Pancreas (tissue), 10 donors: ENCODE data around the gene TRIM5. TPM values are rescaled to one million over a fixed set of nuclear protein-coding genes. Genes with fewer than 3 reads are reported as not detected.

Experiments used
- ATAC-seq, 4 donors: fragments of 200-7000 bp; cut with Tn5 transposase; one replicate each; pipeline versions ENCODE4 v1.8.0 to v1.9.1; 2020; ENCODE audit warnings: mild to moderate bottlenecking in 4 of 4, moderate library complexity in 4 of 4
- DNase-seq, 6 donors: peaks; one replicate each; pipeline ENCODE4 v3.0.0-alpha.2; 2020
- FAIRE-seq: peaks from 2 replicates; lab custom pipeline; 2012; peaks lifted over from hg19 to GRCh38; lab: Jason Lieb, UNC
- H3K27ac ChIP-seq, 4 donors: fragments of 200-600 bp; sonication (generic); 1 replicate in 3 of 4; 2 replicates in 1 of 4; pipeline versions ENCODE4 v1.5.0 to v1.8.0; 2020
- H3K27me3 ChIP-seq, 4 donors: fragments of 200-600 bp; one replicate each; pipeline ENCODE4 v1.8.0; 2021
- H3K36me3 ChIP-seq, 3 donors: fragments of 200-600 bp; sonication (generic) in 1 of 3; one replicate each; pipeline versions ENCODE4 v1.5.0 to v1.8.0; 2020 to 2021
- H3K4me1 ChIP-seq, 3 donors: fragments of 200-600 bp; one replicate each; pipeline ENCODE4 v1.8.0; 2021
- H3K4me3 ChIP-seq, 4 donors: fragments of 200-600 bp; sonication (generic) in 2 of 4; one replicate each; pipeline versions ENCODE4 v1.5.0 to v1.8.0; 2020 to 2021
- H3K9me3 ChIP-seq, 4 donors: fragments of 200-600 bp; one replicate each; pipeline ENCODE4 v1.8.0; 2021
- WGBS, 2 donors: extraction: QIAGEN DNeasy Blood & Tissue Kit; methylation state at CpG; one replicate each; pipeline ENCODE4 v1.1.7; 2013; 5-methylcytosine and 5-hydroxymethylcytosine counted together
- intact Hi-C, 3 donors: fragments of 100-400 bp; cut with DNase I; formaldehyde crosslinking; loops; one replicate each; pipeline versions ENCODE4 v1.11.1 to v1.14.2; 2022
- polyA plus RNA-seq, 2 donors: library from polyadenylated mRNA; stranded (reverse); fragments of 200-250 nt; gene quantifications; one replicate each; pipeline ENCODE4 v1.2.3, GENCODE V29; 2013
- total RNA-seq, 6 donors: library from RNA; stranded (reverse); fragmentation: NEBNext Ultra II Directional in 4 of 6; extraction: Animal tissue kit (Norgen Biotek cat#: 25700) in 4 of 6; gene quantifications; one replicate each; pipeline versions ENCODE4 v1.2.1 to v1.2.4, GENCODE V29; 2021 to 2023
- TF ChIP-seq, protein P1 (sequence below), 4 donors: fragments of 200-600 bp; sonication (generic) in 3 of 4; IDR thresholded peaks; one replicate each; pipeline versions ENCODE4 v1.5.0 to v1.8.0; 2021; ENCODE audit warnings: antibody characterized with exemption in 4 of 4
- donor health status: healthy with polysubstance abuse.
- donor health status: DM: no; HTN: no; CAD: no; lungs with moderate emphysema.
- donor health status: DM: no; HTN: no; CAD: no.
- donor health status: control.
- donor health status: control.
- donor health status: Bipolar disorder and iron deficiency.
- donor health status: DM: yes; HTN: yes; CAD: no.
- donor health status: DM: no; HTN: no; CAD: no.
- donor health status: DM: no; HTN: no; CAD: no.
- donor health status: DM: yes; HTN: yes; CAD: no.

The TRIM5 gene
- total and polyA plus RNA-seq, 8 donors, result 6.4 to 23.8 (median 16.6) TPM

DNA sequence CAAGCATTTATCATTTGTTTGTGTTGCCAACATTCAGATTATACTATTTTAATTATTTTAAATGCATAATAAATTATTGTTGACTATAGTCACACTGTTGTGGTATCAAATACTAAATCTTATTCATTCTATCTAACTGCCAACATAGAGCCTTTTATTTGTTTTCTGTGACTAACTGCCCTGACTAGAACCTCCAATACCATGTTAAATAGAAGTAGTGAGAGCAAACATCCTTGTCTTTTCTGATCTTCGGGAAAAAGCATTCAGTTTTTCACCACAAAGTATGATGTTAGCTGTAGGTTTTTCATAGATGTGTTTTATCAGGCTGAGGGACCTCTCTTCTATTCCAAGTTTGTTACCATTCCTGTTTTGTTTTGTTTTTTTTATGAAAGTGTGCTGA is 44.9 kb downstream of the TRIM5 start:
- no peak overlapping the region for H3K27ac ChIP-seq
- TF ChIP-seq, protein P1, sequence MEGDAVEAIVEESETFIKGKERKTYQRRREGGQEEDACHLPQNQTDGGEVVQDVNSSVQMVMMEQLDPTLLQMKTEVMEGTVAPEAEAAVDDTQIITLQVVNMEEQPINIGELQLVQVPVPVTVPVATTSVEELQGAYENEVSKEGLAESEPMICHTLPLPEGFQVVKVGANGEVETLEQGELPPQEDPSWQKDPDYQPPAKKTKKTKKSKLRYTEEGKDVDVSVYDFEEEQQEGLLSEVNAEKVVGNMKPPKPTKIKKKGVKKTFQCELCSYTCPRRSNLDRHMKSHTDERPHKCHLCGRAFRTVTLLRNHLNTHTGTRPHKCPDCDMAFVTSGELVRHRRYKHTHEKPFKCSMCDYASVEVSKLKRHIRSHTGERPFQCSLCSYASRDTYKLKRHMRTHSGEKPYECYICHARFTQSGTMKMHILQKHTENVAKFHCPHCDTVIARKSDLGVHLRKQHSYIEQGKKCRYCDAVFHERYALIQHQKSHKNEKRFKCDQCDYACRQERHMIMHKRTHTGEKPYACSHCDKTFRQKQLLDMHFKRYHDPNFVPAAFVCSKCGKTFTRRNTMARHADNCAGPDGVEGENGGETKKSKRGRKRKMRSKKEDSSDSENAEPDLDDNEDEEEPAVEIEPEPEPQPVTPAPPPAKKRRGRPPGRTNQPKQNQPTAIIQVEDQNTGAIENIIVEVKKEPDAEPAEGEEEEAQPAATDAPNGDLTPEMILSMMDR (IDR thresholded peaks at IDR 0.05), result no peak
- H3K9me3 ChIP-seq, result no peaks in the 10 kb centered on the region
- ATAC-seq (no peak), DNase-seq (no peak), FAIRE-seq (no peak)
- no peak overlapping the region for H3K4me3 ChIP-seq
- no peaks in the 10 kb centered on the region for H3K4me1 ChIP-seq
- no peaks in the 10 kb centered on the region for H3K27me3 ChIP-seq
- H3K36me3 ChIP-seq, result peaks cover 0 to 5% (median 0%) of the 10 kb centered on the region in 3 donors
- intact Hi-C loops, result no loop called here
- 60 to 63% methylated on average over 1 of the region's 1 CpG for WGBS, 2 donors

DNA sequence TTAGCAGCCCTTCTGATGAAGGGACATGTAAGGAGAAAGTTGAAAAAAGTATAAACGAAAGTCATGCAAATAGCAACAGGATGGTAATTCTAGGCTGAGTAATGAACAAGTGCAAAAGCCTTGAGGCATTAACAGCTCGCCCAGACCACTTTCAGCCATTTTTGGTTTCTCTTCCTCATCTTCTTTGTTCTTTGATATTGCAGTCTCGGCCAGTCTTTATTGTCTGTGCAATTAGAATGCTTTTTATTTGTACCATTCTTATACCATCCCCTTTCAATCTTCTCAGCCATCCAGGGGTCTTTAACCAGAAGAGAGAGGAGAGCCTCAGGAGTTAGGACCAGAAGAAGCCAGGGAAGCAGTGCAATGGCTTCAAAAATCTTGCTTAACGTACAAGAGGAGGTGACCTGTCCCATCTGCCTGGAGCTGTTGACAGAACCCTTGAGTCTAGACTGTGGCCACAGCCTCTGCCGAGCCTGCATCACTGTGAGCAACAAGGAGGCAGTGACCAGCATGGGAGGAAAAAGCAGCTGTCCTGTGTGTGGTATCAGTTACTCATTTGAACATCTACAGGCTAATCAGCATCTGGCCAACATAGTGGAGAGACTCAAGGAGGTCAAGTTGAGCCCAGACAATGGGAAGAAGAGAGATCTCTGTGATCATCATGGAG is 52.8 kb downstream of the TRIM5 start:
- Histone ChIP-seq H3K9me3 (no peaks in the 10 kb centered on the region), H3K36me3 (peaks cover 0 to 9% (median 0%) of the 10 kb centered on the region in 3 donors), H3K27me3 (no peaks in the 10 kb centered on the region), H3K4me1 (no peaks in the 10 kb centered on the region), H3K4me3 (no peak overlapping the region), H3K27ac (no peak overlapping the region)
- 88 to 92% methylated on average over 5 of the region's 5 CpGs for WGBS, 2 donors
- TF ChIP-seq, protein P1 (IDR thresholded peaks at IDR 0.05), result no peak
- intact Hi-C loops, result no loop called here
- FAIRE-seq, result no peak
- DNase-seq, result no peak
- no peak for ATAC-seq

DNA sequence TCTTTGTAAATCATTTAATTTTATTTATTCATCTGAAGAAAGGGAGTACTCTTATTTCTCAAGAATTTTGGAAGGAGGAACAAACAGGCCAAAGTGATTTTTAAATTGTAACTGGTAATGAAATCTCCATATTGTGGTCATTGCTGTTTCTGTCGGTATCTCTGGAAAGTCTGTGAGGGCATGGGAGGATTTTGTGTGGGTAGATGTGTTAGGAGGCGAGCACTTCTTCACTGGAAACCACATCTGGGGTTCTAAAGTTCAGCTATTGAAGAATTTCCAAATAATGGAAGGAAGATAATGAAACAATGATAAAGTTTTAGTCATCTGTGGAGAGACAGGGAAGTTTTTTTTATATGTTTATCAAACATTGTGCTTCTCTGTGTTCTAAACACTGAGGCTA is 53.5 kb downstream of the TRIM5 start:
- ATAC-seq, result no peak
- H3K36me3 ChIP-seq, result peaks cover 0 to 8% (median 0%) of the 10 kb centered on the region in 3 donors
- H3K4me1 ChIP-seq, result no peaks in the 10 kb centered on the region
- intact Hi-C loops, result no loop called here
- no peaks in the 10 kb centered on the region for H3K27me3 ChIP-seq
- H3K27ac ChIP-seq, result no peak overlapping the region
- TF ChIP-seq, protein P1 (IDR thresholded peaks at IDR 0.05), result no peak
- FAIRE-seq, result no peak
- no peak for DNase-seq
- no peak overlapping the region for H3K4me3 ChIP-seq
- WGBS, 2 donors, result 92 to 94% methylated on average over 2 of the region's 2 CpGs
- no peaks in the 10 kb centered on the region for H3K9me3 ChIP-seq

DNA sequence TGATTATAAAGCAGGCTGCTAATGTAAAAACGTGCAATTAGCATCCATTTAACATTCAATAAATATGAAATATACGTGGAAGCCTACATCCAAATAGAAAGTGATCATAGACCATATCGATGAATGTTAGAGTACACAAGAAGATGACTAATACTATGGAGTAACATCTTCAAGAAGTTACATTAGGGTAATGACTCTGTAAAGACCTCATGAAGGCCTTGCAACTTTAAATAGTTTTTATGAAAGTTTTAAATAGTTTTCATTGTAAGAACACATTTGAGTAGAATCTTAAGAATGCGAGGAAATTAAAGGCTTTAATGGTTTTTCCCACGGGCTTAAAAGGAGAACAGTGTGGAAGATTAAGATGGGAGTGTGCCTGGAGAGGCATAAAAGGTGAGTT is 58.7 kb downstream of the TRIM5 start:
- 69 to 72% methylated on average over 5 of the region's 5 CpGs for WGBS, 2 donors
- H3K4me1 ChIP-seq, result peaks cover 0 to 24% (median 0%) of the 10 kb centered on the region in 3 donors
- ATAC-seq (no peak), FAIRE-seq (no peak), DNase-seq (no peak)
- TF ChIP-seq, protein P1 (IDR thresholded peaks at IDR 0.05), result no peak
- H3K27ac ChIP-seq, result no peak overlapping the region
- no peaks in the 10 kb centered on the region for H3K36me3 ChIP-seq
- intact Hi-C loops, result no loop called here
- no peak overlapping the region for H3K4me3 ChIP-seq
- H3K9me3 ChIP-seq, result no peaks in the 10 kb centered on the region
- H3K27me3 ChIP-seq, result no peaks in the 10 kb centered on the region

DNA sequence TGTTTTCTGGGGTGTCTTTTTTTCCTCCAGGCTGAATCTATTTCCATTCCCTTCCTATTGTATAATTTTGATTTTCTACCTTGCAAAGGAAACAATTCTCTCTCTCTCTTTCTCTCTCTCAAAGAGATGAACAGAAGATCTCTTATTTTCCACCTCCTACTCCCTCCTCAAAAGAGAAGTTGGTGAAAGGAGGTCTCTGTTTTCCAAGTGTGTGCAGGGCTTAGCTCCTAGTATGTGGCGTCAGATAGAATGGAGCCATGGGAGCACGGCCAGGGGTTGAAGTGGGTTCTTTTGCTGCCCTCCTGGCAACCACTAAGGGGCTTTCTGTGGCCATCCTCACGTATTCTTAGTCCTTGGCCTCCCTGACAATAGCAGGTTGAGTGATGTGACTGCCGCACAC is 59.6 kb downstream of the TRIM5 start:
- no peaks in the 10 kb centered on the region for H3K36me3 ChIP-seq
- TF ChIP-seq, protein P1 (IDR thresholded peaks at IDR 0.05), result no peak
- peak overlapping the region; percentile 35 to 64 (median 42) for H3K4me3 ChIP-seq
- intact Hi-C loops, result no loop called here
- ATAC-seq (peak in 1 of 4 donors; percentile 4), DNase-seq (no peak), FAIRE-seq (no peak)
- peak overlapping the region; percentile 8 to 70 (median 42) for H3K27ac ChIP-seq
- H3K9me3 ChIP-seq, result no peaks in the 10 kb centered on the region
- 9 to 18% methylated on average over 4 of the region's 4 CpGs for WGBS, 2 donors
- H3K27me3 ChIP-seq, result no peaks in the 10 kb centered on the region
- H3K4me1 ChIP-seq, result peaks cover 0 to 31% (median 0%) of the 10 kb centered on the region in 3 donors
